ENCODE measurements around the gene MED12L. TPM values are rescaled to one million over a fixed set of nuclear protein-coding genes. Genes with fewer than 3 reads are reported as not detected.

Gene MED12L
- total and polyA plus RNA-seq, 9 of the 15 experiments (the other 6 are each of a cell fraction or from before 2014, with no cell fraction given): not detected

DNA sequence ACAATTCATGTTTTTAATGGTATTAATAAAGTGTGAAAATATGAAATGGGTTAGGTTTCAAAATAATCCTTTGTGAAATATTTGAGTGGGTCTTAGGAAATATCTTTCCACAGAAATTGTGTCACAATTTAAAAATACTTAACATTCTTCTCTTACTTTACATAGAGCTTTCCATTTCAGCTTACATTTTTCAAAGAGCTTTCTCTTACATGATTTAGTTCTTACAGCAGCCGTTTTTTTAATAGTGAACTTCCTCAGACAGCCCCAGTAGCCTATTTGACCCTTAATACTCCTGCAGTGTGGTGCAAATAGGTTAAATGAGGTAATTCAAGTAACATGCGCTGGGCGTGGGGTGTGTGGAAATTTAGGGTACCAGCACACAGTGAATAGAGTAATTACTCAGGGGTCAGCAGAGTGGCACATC is 277.3 kb downstream of the MED12L start (continued):
- no peak for TF ChIP-seq GTF2B (IDR thresholded peaks at IDR 0.05; ENCODE audit: extremely low read depth, insufficient read length)
- TF ChIP-seq NCOA4 (IDR thresholded peaks at IDR 0.05; ENCODE audit: partially characterized antibody): no peak

- Histone ChIP-seq H3K4me1 (replicated peaks in 1 of 2; ENCODE audit: control insufficient read depth in 2 of 2, insufficient read depth in 2 of 2, low read length in 2 of 2) (no peaks in the 10 kb centered on the region), H3K27ac (ENCODE audit: extremely low read depth, low read depth, low read length) (no peak overlapping the region), H3K9me1 (ENCODE audit: control insufficient read depth, insufficient read depth, low read length) (no peaks in the 10 kb centered on the region), H3K9ac (ENCODE audit: insufficient read depth in 1 of 2, low read depth in 2 of 2, low read length in 2 of 2) (no peak overlapping the region), H3K4me2 (ENCODE audit: insufficient read depth, low read length) (no peak overlapping the region), H4K20me1 (replicated peaks; ENCODE audit: control insufficient read depth, insufficient read depth, low read length) (no peaks in the 10 kb centered on the region), H3K27me3 (ENCODE audit: control insufficient read depth in 2 of 2, insufficient read depth in 2 of 2, low read length in 2 of 2) (0 out of 5 replicates have a peak, but pooled peaks cover 0 to 3% of the 10 kb centered on the region in 2 experiments), H3K36me3 (ENCODE audit: control insufficient read depth, insufficient read depth, low read length) (no peaks in the 10 kb centered on the region), H3K9me3 (replicated peaks; ENCODE audit: control insufficient read depth, insufficient read depth, low read depth, low read length) (no peaks in the 10 kb centered on the region), H3K79me2 (ENCODE audit: control insufficient read depth, insufficient read depth, low read length) (no peaks in the 10 kb centered on the region), H3K4me3 (no peak overlapping the region), H2AFZ (ENCODE audit: low read depth, low read length) (no peak overlapping the region)
- ChIA-PET CTCF (ENCODE audit: low intra/inter-chr PET ratio) (no interaction called here), POLR2A (interaction anchor here (1.3 kb wide), 1 partner anchor 21 kb away, joined by 4 read pairs; no protein-coding TSS in a partner anchor)
- FAIRE-seq (no peak), ATAC-seq (no peak), DNase-seq (ENCODE audit: extremely low read depth in 1 of 4, low spot score in 3 of 4) (no peak)
- WGBS (ENCODE audit: insufficient coverage, low coverage, missing lambda C conversion rate): 0% methylated on average over 3 of the region's 3 CpGs
- no TSS peak for BruUV-seq (replicated peaks)
- intact Hi-C loops (cut with micrococcal nuclease): no loop called here
- in situ Hi-C loops (cut with MboI): no loop called here
- TF ChIP-seq, protein P1, sequence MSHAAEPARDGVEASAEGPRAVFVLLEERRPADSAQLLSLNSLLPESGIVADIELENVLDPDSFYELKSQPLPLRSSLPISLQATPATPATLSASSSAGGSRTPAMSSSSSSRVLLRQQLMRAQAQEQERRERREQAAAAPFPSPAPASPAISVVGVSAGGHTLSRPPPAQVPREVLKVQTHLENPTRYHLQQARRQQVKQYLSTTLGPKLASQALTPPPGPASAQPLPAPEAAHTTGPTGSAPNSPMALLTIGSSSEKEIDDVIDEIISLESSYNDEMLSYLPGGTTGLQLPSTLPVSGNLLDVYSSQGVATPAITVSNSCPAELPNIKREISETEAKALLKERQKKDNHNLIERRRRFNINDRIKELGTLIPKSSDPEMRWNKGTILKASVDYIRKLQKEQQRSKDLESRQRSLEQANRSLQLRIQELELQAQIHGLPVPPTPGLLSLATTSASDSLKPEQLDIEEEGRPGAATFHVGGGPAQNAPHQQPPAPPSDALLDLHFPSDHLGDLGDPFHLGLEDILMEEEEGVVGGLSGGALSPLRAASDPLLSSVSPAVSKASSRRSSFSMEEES (CRISPR knock-in tag; IDR thresholded peaks at IDR 0.05): peak; percentile 9; the same call in 1 of the 2 replicates
- TF ChIP-seq BRD4 (IDR thresholded peaks at IDR 0.05): no peak
These were observed 281.5 kb downstream of the MED12L start for GRCh38 chr3:151366993-151367392.

All from K562 (cell line).